AG09309 (cell line): ENCODE measurements around the gene EBF4.

Source experiments
- DNase-seq: peaks from one replicate; pipeline ENCODE4 v3.0.0-alpha.2; 2010; ENCODE audit warnings: low read depth
- H3K4me3 ChIP-seq: 2 replicates; pipeline ENCODE4 v1.5.1; 2011; ENCODE audit warnings: mild to moderate bottlenecking, low read depth, low read length, moderate library complexity; ENCODE audit not compliant: control insufficient read depth
- CTCF ChIP-seq: IDR thresholded peaks from 2 replicates; pipeline ENCODE4 v1.5.1; 2011; ENCODE audit warnings: mild to moderate bottlenecking, low read depth, low read length, inconsistent platforms; ENCODE audit not compliant: insufficient read depth, control insufficient read depth; ENCODE audit errors: missing control alignments

EBF4 gene

GRCh38 chr20:2707353-2708072 is 14.9 kb downstream of the EBF4 start:
- TF ChIP-seq CTCF = no peak
- H3K4me3 ChIP-seq = no peak overlapping the region
- no peak for DNase-seq

DNA sequence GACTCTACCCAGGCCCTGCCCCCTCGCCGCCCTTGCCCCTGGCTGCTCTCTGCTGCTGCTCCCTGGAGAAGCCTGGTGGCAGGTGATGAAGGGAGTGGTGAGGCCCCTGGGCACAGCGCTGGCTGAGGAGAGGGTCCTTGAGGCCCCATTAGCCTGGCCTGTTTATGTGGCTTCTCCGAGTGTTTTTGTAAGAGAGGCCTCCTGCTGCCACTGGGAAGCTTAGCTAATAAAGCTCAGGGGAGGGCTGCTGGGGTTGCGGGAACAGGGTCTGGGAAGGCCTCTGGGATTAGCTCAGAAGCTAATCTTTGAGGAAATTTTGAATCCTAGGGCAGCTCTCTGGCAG is 15.5 kb downstream of the EBF4 start:
- DNase-seq = no peak
- no peak for TF ChIP-seq CTCF
- H3K4me3 ChIP-seq = no peak overlapping the region

GRCh38 chr20:2708665-2709064 is 16.1 kb downstream of the EBF4 start:
- TF ChIP-seq CTCF = no peak
- DNase-seq = no peak
- no peak overlapping the region for H3K4me3 ChIP-seq

- no peak for TF ChIP-seq CTCF
- no peak for DNase-seq
- H3K4me3 ChIP-seq = no peak overlapping the region
These were observed 16.8 kb downstream of the EBF4 start for GRCh38 chr20:2709205-2709981.

DNA sequence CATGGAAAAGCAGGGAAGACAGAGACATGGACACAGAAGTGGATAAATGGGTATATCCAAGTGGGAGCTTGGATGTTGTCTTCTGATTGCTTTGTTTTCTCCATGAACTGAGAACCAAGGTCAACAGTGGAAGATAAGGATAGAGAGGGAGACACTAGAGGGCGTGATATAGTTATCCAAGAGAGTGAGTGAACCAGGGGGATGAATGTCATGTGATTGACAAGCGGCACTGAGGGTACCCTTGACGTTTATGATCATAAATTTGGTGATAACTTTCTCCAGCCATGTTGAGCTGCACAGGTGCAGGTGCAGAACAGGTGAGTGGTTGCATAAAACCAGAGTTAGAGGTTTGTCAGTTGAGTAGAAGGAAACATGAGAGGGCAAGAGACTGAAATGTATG is 20.7 kb downstream of the EBF4 start:
- H3K4me3 ChIP-seq = no peak overlapping the region
- TF ChIP-seq CTCF = peak; percentile 19
- DNase-seq = no peak

DNA sequence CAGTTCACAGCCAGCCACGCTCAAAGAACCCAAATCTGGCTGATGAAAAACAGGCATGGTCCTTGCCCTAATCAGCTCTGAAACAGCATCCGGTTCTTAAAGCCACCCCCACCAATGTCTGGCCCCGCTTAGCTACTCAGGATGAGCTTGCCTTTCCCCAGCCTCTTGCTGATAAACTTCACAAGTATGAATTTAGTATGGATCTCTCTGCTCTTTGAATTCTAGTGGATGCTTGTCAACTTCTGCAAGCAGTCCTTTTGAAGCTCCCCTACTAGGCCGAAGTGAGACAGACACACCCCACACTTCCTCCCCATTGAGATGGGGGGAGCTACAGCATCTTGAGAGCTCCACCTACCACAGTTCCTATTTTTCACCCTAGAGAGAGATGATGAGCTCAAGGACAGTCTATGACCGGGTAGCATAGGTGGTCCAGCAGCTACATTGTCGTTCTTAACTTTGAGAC is 36.7 kb downstream of the EBF4 start:
- H3K4me3 ChIP-seq = no peak overlapping the region
- DNase-seq = no peak
- TF ChIP-seq CTCF = no peak
